Activated naive CD4-positive, alpha-beta T cell treated with anti-CD3 and anti-CD28 coated beads, Interleukin-2, amount 10 ng/mL, durations not matched to agents 7 days and 5 days (primary cell): ENCODE measurements around the gene CBL.
"Not testable (repeated sequence)": the region's sequence is repeated elsewhere in the genome, so short reads cannot be mapped to it uniquely, and the experiment has no call there.

Source experiments
- CTCF ChIA-PET: fragments of 350-600 bp; sonication (Branson Sonifier 250); formaldehyde crosslinking; loops from one replicate; lab custom pipeline; 2021; ENCODE audit warnings: antibody characterized with exemption; lab: Charles Lee
- DNase-seq: peaks from one replicate; pipeline ENCODE4 v3.0.0-alpha.2; 2020
- H3K27ac Mint-ChIP-seq: one replicate; pipeline ENCODE4 v1.8.0; 2021; ENCODE audit warnings: mild to moderate bottlenecking, moderate library complexity, mixed read lengths
- H3K27me3 Mint-ChIP-seq: one replicate; pipeline ENCODE4 v1.8.0; 2021; ENCODE audit warnings: mild to moderate bottlenecking, mixed read lengths
- H3K36me3 Mint-ChIP-seq: one replicate; pipeline ENCODE4 v1.8.0; 2021; ENCODE audit warnings: mixed read lengths
- H3K4me1 Mint-ChIP-seq: one replicate; pipeline ENCODE4 v1.8.0; 2021; ENCODE audit warnings: mixed read lengths
- H3K4me3 Mint-ChIP-seq: one replicate; pipeline ENCODE4 v1.8.0; 2021; ENCODE audit warnings: mild to moderate bottlenecking, moderate library complexity, mixed read lengths
- H3K9me3 Mint-ChIP-seq: one replicate; pipeline ENCODE4 v1.8.0; 2021; ENCODE audit warnings: mixed read lengths

Gene CBL

DNA sequence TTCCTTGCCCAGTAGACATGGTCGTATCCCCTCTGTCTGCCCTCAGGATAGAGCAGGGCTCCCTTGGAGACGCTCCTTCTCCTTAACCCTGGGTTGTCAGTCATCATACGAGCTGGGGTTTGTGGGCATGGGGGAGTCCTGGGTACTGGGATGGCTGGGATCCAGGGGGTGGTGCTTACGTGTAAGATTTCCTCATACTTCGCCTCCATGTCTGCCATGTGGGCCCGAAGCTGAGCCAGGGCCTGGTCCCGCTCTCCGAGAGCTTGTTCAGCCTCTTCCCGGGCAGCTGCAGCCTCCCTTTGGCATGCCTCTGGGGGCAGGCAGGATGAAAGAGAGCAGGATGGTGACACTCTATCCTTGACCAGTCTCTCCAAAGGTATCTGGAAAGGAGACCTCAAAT is 15.6 kb upstream of the CBL start:
- peaks cover 51% of the 10 kb centered on the region for H3K27me3 Mint-ChIP-seq
- H3K4me1 Mint-ChIP-seq, result no peaks in the 10 kb centered on the region
- DNase-seq, result no peak
- H3K36me3 Mint-ChIP-seq, result no peaks in the 10 kb centered on the region
- no peak overlapping the region for H3K27ac Mint-ChIP-seq
- no peak overlapping the region for H3K4me3 Mint-ChIP-seq
- CTCF ChIA-PET, result interaction anchor here (0.8 to 1.8 kb wide), 4 partner anchors 10 to 27 kb away, joined by 3 to 9 read pairs (median 4); partner anchors contain the start of gene NLRX1
- H3K9me3 Mint-ChIP-seq, result no peaks in the 10 kb centered on the region

DNA sequence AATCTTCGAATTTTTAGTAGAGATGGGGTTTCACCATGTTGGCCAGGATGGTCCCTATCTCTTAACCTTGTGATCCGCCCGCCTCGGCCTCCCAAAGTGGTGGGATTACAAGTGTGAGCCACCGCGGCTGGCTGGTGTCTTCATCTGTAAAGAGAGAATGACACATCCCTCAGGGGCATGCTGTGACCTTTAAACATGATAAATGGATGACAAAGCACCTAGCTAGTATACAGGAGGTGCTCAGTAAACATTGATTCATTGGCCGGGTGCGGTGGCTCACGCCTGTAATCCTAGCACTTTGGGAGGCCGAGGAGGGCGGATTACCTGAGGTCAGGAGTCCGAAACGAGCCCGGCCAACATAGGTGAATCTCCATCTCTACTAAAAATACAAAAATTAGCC is 14.9 kb upstream of the CBL start:
- not testable (repeated sequence) for H3K27ac Mint-ChIP-seq

DNA sequence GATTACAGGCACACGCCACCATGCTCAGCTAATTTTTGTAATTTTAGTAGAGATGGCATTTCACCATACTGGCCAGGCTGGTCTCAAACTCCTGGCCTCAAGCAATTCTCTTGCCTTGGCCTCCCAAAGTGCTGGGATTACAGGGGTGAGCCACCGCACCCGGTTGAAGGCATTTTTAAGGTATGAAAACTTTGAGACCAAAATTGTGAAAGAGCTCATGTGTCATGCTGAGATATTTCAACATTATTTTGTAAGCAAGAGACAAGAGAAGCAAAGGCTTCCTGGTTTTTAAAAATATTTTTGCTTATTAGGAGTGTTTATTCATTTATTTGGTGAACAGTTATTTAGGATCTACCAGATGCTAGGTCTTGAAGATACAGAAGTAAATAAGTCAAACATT is 14.0 kb upstream of the CBL start:
- Mint-ChIP-seq H3K36me3 (no peaks in the 10 kb centered on the region), H3K4me1 (peaks cover 6% of the 10 kb centered on the region), H3K9me3 (no peaks in the 10 kb centered on the region), H3K4me3 (no peak overlapping the region), H3K27ac (no peak overlapping the region), H3K27me3 (peaks cover 44% of the 10 kb centered on the region)
- DNase-seq, result no peak
- CTCF ChIA-PET, result interaction anchor here (0.7 to 1.2 kb wide), 4 partner anchors 14 to 215 kb away, joined by 3 to 4 read pairs (median 3); partner anchors contain the start of genes CBL and HINFP

More for the DNA sequence above, 14.9 kb upstream of the CBL start:
- H3K4me3 Mint-ChIP-seq, H3K36me3 Mint-ChIP-seq, DNase-seq, H3K9me3 Mint-ChIP-seq, H3K4me1 Mint-ChIP-seq: not testable (repeated sequence)
- peaks cover 46% of the 10 kb centered on the region for H3K27me3 Mint-ChIP-seq
- CTCF ChIA-PET, result interaction anchor here (0.8 to 1.4 kb wide), 3 partner anchors 9 to 20 kb away, joined by 3 to 4 read pairs (median 3); partner anchors contain the start of gene CBL

DNA sequence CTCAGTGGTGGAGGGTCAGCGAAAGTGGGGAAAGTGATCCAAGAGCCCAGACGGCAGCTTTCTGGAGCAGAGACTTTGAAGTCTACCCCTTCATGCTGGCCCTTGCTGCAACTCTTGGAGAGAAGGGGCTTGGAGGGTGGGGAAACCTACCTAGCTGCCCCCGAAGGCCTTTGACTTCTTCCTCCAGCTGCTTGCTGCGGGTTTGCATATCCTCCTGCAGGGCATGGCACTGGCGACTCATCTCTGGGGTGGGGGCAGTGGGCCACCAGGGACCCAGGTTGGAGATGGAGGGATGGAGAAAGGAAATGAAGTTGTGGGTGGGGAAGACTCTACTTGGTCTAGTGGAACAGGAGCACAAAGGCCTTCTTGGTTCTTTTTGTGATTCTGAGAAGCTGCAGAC is 13.1 kb upstream of the CBL start:
- H3K27ac Mint-ChIP-seq, result peak overlapping the region; percentile 28
- H3K9me3 Mint-ChIP-seq, result no peaks in the 10 kb centered on the region
- no peak for DNase-seq
- H3K36me3 Mint-ChIP-seq, result no peaks in the 10 kb centered on the region
- peaks cover 40% of the 10 kb centered on the region for H3K27me3 Mint-ChIP-seq
- H3K4me3 Mint-ChIP-seq, result no peak overlapping the region
- CTCF ChIA-PET, result no interaction called here
- H3K4me1 Mint-ChIP-seq, result peaks cover 10% of the 10 kb centered on the region

DNA sequence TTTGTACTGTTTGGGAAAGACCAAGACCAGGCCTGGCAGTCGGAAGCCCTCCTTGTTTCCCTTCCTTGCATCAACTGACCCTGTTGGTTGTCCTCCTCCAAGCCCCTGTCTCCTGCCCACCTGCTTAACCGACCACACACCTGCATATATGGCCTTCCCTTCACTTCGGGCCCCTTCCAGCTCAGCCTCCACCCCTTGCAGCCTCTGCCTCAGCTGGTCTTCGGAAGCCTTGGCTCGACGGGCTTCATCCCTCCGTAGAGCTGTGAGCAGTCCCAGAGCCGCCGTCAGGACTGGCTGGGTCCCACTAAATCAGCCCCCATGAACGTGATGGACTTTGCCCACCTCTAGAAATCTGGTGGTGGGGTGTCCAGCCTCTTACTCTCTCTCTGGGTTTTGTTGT is 12.5 kb upstream of the CBL start:
- Mint-ChIP-seq H3K27me3 (peaks cover 34% of the 10 kb centered on the region), H3K9me3 (no peaks in the 10 kb centered on the region), H3K36me3 (no peaks in the 10 kb centered on the region), H3K27ac (no peak overlapping the region), H3K4me1 (peaks cover 10% of the 10 kb centered on the region), H3K4me3 (no peak overlapping the region)
- no peak for DNase-seq
- CTCF ChIA-PET, result no interaction called here

DNA sequence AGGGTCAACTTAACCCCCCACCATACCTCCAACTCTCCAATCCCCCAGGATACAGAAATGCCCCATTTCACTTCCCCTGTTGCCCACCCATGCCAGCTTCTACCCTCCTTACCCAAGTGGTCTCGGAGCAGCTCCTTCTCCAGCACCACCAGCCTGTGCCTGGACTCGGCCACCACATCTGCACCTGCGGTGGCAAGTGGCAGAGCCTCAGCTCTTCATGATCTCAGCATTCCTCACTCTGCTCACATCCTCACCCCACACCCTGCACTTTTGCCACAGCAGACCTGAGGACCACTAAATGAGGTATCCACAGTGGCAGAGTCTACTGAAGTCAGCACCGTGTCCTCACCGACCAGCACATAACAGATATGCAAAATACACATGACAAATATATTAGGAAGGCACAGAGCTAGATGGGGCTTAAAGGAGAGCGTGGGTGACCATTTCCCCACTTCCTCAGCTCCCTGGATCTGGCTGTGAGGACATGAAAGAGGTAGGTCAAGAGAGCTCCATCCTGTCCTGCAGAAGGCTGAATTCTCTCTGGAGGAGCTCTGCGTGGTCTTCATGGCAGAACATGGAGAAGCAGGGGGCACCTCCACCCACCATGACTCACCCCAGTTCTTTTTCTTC is 11.2 kb upstream of the CBL start:
- no peak for DNase-seq
- H3K36me3 Mint-ChIP-seq, result no peaks in the 10 kb centered on the region
- H3K27me3 Mint-ChIP-seq, result peaks cover 29% of the 10 kb centered on the region
- H3K9me3 Mint-ChIP-seq, result no peaks in the 10 kb centered on the region
- CTCF ChIA-PET, result interaction anchor here (0.9 to 2.6 kb wide), 11 partner anchors 9 to 131 kb away, joined by 3 to 11 read pairs (median 5); partner anchors contain the start of gene VPS11
- peaks cover 10% of the 10 kb centered on the region for H3K4me1 Mint-ChIP-seq
- no peak overlapping the region for H3K4me3 Mint-ChIP-seq
- H3K27ac Mint-ChIP-seq, result no peak overlapping the region

DNA sequence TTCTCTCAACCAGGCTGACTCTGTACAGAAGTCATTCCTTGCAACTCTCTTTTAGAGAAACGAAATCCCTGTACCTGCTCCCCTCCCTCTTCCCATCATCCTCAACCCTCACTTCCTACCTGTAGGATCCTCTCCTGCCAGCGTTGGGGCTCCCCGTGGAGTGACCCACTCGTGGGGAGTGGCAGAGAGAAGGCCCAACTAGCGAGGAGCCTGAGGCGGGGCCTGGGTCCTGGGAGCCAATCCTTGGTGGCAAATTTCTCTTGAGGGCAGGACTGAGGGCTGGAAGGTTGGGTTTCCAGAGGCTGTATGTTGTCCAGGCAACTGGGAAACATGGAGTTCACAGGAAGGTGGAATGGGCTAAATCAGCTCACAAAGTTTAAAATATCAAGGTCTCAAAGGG is 10.5 kb upstream of the CBL start:
- no peak for DNase-seq
- Mint-ChIP-seq H3K4me1 (peaks cover 10% of the 10 kb centered on the region), H3K27ac (no peak overlapping the region), H3K36me3 (no peaks in the 10 kb centered on the region), H3K4me3 (no peak overlapping the region), H3K27me3 (peaks cover 23% of the 10 kb centered on the region), H3K9me3 (no peaks in the 10 kb centered on the region)
- CTCF ChIA-PET, result interaction anchor here (0.6 to 2.8 kb wide), 25 partner anchors 8 to 199 kb away, joined by 3 to 26 read pairs (median 4); partner anchors contain the start of genes ABCG4, HYOU1 and VPS11

DNA sequence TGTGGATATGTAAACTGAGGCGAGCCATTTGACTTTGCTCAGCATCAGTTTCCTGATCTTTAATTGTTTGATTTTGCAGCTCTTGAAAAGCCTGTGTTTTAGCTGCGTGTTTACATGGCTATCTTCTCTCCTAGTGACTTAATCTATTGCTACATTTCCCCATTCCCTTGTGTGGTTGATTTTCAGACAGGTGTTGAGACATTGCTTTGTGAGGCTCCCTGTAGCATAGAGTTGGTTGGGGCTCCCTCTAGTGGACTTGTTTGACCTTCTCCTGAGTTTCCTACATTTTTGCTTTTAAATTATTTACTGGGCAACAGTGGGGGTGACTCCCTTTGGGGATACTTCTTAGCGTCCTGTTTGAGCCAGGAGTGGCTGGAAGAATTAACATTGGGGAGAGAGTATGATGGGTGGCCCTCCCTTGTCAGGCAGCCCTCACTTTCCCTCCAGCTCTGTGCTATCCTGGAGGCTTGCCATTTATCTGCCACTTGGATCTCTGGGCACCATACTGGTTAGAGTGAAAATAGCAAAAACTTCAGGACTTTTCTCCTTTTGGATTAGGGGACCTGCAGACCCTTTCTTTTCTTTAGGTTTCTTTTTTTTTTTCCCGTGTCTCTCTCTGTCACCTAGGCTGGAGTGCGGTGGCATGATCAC is 9.2 kb upstream of the CBL start:
- no peak overlapping the region for H3K27ac Mint-ChIP-seq

DNA sequence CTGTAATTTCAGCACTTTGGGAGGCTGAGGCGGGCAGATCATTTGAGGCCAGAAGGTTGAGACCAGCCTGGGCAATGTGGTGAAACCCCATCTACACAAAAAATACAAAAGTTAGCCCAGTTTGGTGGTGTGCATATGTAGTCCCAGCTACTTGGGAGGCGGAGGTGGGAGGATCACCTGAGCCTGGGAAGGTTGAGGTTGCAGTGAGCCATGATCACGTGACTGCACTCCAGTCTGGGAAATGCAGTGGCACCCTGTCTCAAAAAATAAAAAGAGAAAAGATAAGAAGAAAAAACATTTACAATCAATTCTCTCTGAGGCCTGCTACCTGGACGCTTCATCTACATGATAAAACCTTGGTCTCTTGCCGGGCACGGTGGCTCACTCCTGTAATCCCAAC is 7.2 kb upstream of the CBL start:
- no peak overlapping the region for H3K27ac Mint-ChIP-seq
- H3K36me3 Mint-ChIP-seq, result no peaks in the 10 kb centered on the region
- peaks cover 22% of the 10 kb centered on the region for H3K27me3 Mint-ChIP-seq
- no peak for DNase-seq
- no peaks in the 10 kb centered on the region for H3K9me3 Mint-ChIP-seq
- CTCF ChIA-PET, result interaction anchor here (0.6 kb wide), 1 partner anchor 535 kb away, joined by 3 read pairs; no protein-coding TSS in a partner anchor
- H3K4me3 Mint-ChIP-seq, result no peak overlapping the region
- peaks cover 10% of the 10 kb centered on the region for H3K4me1 Mint-ChIP-seq

More for the DNA sequence above, 9.2 kb upstream of the CBL start:
- Mint-ChIP-seq H3K4me3 (no peak overlapping the region), H3K9me3 (no peaks in the 10 kb centered on the region), H3K36me3 (no peaks in the 10 kb centered on the region), H3K4me1 (peaks cover 10% of the 10 kb centered on the region), H3K27me3 (peaks cover 22% of the 10 kb centered on the region)
- DNase-seq, result peak; percentile 82
- CTCF ChIA-PET, result interaction anchor here (0.6 to 2.8 kb wide), 43 partner anchors 8 to 202 kb away, joined by 3 to 26 read pairs (median 4); partner anchors contain the start of genes ABCG4, C2CD2L, CBL and DPAGT1

DNA sequence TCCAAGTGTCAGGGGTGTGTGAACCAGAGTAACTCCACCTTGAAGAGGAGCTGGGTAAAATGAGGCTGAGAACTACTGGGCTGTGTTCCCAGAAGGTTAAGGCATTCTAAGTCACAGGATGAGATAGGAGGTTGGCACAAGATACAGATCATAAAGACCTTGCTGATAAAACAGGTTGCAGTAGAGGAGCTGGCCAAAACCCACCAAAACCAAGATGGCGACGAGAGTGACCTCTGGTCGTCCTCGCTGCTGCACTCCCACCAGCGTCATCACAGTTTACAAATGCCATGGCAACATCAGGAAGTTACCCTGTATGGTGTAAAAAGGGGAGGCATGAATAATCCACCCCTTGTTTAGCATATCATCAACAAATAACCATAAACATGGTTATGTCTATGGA is 4.9 kb upstream of the CBL start:
- not testable (repeated sequence) for H3K27me3 Mint-ChIP-seq, H3K36me3 Mint-ChIP-seq, H3K4me3 Mint-ChIP-seq, DNase-seq, H3K9me3 Mint-ChIP-seq, H3K27ac Mint-ChIP-seq
- CTCF ChIA-PET, result interaction anchor here (1.1 to 1.5 kb wide), 4 partner anchors 11 to 137 kb away, joined by 3 read pairs; no protein-coding TSS in a partner anchor
- peaks cover 22% of the 10 kb centered on the region for H3K4me1 Mint-ChIP-seq

DNA sequence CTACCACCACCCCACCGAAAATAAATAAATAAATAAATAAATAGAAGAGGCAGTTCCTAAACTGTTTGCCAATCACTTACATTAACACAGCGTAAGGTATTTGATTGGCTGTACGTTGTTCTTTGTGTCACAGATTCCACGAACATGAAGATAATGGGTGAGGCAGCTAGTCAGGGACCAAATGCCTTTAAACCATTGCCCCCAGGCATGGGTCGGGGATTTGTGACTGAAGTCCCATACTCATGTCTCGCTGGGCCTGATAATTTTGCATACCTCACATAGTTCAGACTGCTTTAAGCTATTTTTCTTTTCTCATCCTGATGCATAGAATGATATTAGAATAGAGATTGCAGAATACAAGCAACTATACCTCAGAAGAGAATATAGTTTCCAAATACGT is 3.6 kb upstream of the CBL start:
- H3K9me3 Mint-ChIP-seq, result no peaks in the 10 kb centered on the region
- peaks cover 1% of the 10 kb centered on the region for H3K36me3 Mint-ChIP-seq
- H3K4me3 Mint-ChIP-seq, result no peak overlapping the region
- H3K27ac Mint-ChIP-seq, result no peak overlapping the region
- H3K4me1 Mint-ChIP-seq, result peaks cover 13% of the 10 kb centered on the region
- no peak for DNase-seq
- CTCF ChIA-PET, result interaction anchor here (5.3 kb wide), 1 partner anchor 120 kb away, joined by 45 read pairs; no protein-coding TSS in a partner anchor
- peaks cover 8% of the 10 kb centered on the region for H3K27me3 Mint-ChIP-seq

DNA sequence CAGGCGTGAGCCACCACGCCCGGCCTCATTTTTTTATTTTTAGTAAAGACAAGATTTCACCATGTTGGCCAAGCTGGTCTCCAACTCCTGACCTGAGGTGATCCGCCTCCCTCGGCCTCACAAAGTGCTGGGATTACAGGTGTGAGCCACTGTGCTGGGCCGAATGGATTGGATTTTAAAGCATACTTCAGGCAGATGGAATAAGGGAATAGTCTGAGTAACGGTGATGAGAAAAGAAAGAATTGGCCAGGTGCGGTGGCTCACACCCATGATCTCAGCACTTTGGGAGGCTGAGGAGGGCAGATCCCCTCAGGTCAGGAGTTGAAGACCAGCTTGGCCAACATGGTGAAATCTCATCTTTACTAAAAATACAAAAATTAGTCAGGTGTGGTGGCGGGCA is 2.1 kb upstream of the CBL start:
- H3K36me3 Mint-ChIP-seq, result peaks cover 4% of the 10 kb centered on the region
- H3K9me3 Mint-ChIP-seq, result no peaks in the 10 kb centered on the region
- CTCF ChIA-PET, result interaction anchor here (0.9 to 5.3 kb wide), 6 partner anchors 9 to 134 kb away, joined by 3 to 45 read pairs (median 10); no protein-coding TSS in a partner anchor
- H3K4me1 Mint-ChIP-seq, result peaks cover 25% of the 10 kb centered on the region
- H3K4me3 Mint-ChIP-seq, result no peak overlapping the region
- no peak overlapping the region for H3K27ac Mint-ChIP-seq
- H3K27me3 Mint-ChIP-seq, result peaks cover 4% of the 10 kb centered on the region
- no peak for DNase-seq

DNA sequence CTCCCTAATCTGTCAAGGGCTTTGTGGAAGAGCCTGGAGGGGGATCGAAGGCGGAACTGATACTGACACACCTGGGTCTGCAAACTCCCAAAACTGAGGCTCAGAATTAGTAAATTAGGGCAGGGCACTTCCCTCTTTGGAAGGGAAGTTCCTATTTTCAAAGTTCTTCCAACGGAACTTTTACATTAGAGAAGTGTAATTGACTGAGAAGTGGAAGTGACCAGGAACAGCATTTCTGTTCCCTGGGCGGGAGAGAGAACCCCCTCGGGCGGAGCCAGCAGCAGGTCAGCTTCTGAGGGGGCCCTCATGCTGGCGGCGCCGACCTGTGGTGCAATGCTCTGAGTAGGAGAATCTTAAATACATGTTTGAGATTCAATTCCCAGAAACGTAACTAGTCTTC is 1.1 kb upstream of the CBL start:
- Mint-ChIP-seq H3K27me3 (peaks cover 4% of the 10 kb centered on the region), H3K4me1 (peaks cover 31% of the 10 kb centered on the region), H3K9me3 (no peaks in the 10 kb centered on the region), H3K27ac (no peak overlapping the region), H3K4me3 (peak overlapping the region; percentile 86), H3K36me3 (peaks cover 7% of the 10 kb centered on the region)
- no peak for DNase-seq
- CTCF ChIA-PET, result interaction anchor here (0.9 to 5.3 kb wide), 10 partner anchors 8 to 310 kb away, joined by 3 to 45 read pairs (median 8); no protein-coding TSS in a partner anchor
